Activated naive CD4-positive, alpha-beta T cell treated with anti-CD3 and anti-CD28 coated beads for 36 hours (primary cell): ENCODE results near the gene ARAP2. TPM values are rescaled to one million over a fixed set of nuclear protein-coding genes. Genes with fewer than 3 reads are reported as not detected.

Source experiments
- CTCF ChIA-PET: fragments of 350-600 bp; sonication (Branson Sonifier 250); formaldehyde crosslinking; loops from one replicate; lab custom pipeline; 2021; ENCODE audit warnings: antibody characterized with exemption; lab: Charles Lee
- DNase-seq: peaks from one replicate; pipeline ENCODE4 v3.0.0-alpha.2; 2020
- H3K27ac Mint-ChIP-seq: one replicate; pipeline ENCODE4 v1.8.0; 2021; ENCODE audit warnings: mild to moderate bottlenecking, mixed read lengths
- H3K27me3 Mint-ChIP-seq: one replicate; pipeline ENCODE4 v1.8.0; 2021; ENCODE audit warnings: low read depth, mixed read lengths
- H3K36me3 Mint-ChIP-seq: one replicate; pipeline ENCODE4 v1.8.0; 2021; ENCODE audit warnings: low read depth, mixed read lengths
- H3K4me1 Mint-ChIP-seq: one replicate; pipeline ENCODE4 v1.8.0; 2021; ENCODE audit warnings: low read depth, mixed read lengths
- H3K4me3 Mint-ChIP-seq: one replicate; pipeline ENCODE4 v1.8.0; 2021; ENCODE audit warnings: mild to moderate bottlenecking, moderate library complexity, mixed read lengths
- H3K9me3 Mint-ChIP-seq: one replicate; pipeline ENCODE4 v1.8.0; 2021; ENCODE audit warnings: mixed read lengths
- intact Hi-C: fragments of 100-400 bp; cut with micrococcal nuclease; formaldehyde crosslinking; loops from one replicate; pipeline ENCODE4 v1.15.1; 2023
- total RNA-seq, 2 experiments: library from RNA; stranded (reverse); gene quantifications; one replicate each; pipeline ENCODE4 v1.2.3, GENCODE V29; 2021

The ARAP2 gene
- total RNA-seq, 2 experiments from 2014 or later, result 29.6 to 38.2 TPM

DNA sequence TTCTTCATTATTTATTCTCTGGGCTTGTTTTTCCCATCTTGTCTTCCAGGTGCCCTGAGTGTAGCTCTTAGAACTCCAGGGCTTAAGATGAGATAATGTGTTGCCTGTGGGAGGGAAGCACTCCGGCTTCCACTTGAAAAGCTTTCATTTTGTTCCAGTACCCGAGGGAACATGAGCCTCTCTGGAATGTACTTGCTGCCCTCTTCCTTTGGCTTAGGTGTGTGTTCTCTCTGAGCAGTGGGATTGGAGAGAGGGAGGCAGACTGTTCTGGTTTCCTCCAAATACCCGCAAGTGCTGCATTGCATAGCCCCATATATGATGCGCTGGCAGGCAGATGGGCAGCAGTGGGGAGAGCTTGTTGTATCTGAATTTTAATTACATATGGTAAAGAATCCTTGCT lies 36.2 kb upstream of the ARAP2 start:
- peaks cover 39% of the 10 kb centered on the region for H3K4me1 Mint-ChIP-seq
- no peak overlapping the region for H3K27ac Mint-ChIP-seq
- H3K9me3 Mint-ChIP-seq, result no peaks in the 10 kb centered on the region
- H3K36me3 Mint-ChIP-seq, result no peaks in the 10 kb centered on the region
- DNase-seq, result no peak
- H3K4me3 Mint-ChIP-seq, result no peak overlapping the region
- peaks cover 2% of the 10 kb centered on the region for H3K27me3 Mint-ChIP-seq
- intact Hi-C loops, result no loop called here
- CTCF ChIA-PET, result interaction anchor here (0.6 to 1.1 kb wide), 3 partner anchors 22 to 119 kb away, joined by 3 read pairs; no protein-coding TSS in a partner anchor

DNA sequence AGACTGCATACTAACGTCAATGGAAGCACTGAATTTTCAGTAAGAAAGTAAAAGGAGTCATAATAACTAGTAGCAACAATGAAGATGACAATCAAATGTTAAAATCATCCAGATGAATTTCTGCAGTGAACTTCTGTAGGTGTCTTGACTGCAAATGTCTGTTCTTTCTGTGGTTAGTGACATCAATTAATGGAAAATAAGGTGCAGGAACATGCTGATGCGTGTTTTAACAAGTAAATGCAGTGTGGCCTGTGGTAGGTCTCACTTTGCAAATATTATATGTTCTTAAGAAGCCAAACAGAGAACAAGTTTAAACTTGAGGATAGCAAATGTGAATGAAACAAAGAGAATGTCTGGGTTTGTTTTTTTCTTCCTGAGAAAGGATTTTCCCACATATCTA lies 34.5 kb upstream of the ARAP2 start:
- no peak overlapping the region for H3K27ac Mint-ChIP-seq
- intact Hi-C loops, result no loop called here
- no peak overlapping the region for H3K4me3 Mint-ChIP-seq
- peaks cover 32% of the 10 kb centered on the region for H3K4me1 Mint-ChIP-seq
- peaks cover 2% of the 10 kb centered on the region for H3K27me3 Mint-ChIP-seq
- H3K36me3 Mint-ChIP-seq, result no peaks in the 10 kb centered on the region
- DNase-seq, result no peak
- no peaks in the 10 kb centered on the region for H3K9me3 Mint-ChIP-seq
- CTCF ChIA-PET, result no interaction called here

DNA sequence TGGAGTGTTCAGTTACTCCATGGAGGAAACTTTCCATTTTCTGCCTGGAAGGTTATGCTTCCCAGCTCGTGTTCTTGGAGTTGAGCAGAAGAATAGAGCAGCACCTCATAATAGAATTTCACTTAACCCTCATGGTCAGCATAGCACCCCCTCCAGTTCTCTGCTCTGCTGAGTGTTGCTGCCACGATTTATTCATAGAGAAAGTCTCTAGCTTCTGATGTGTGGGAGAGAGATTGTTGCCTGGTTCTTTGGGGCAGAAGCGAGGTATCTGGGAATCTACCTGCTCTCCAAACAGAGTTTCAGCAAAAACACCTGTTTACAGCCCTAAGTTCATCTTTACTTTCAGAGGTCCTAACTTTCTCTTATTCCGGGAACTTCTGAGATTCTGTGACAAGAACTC lies 33.2 kb upstream of the ARAP2 start:
- Mint-ChIP-seq H3K36me3 (no peaks in the 10 kb centered on the region), H3K27me3 (peaks cover 2% of the 10 kb centered on the region), H3K4me1 (peaks cover 37% of the 10 kb centered on the region), H3K4me3 (no peak overlapping the region), H3K9me3 (no peaks in the 10 kb centered on the region), H3K27ac (no peak overlapping the region)
- intact Hi-C loops, result no loop called here
- CTCF ChIA-PET, result no interaction called here
- DNase-seq, result no peak

DNA sequence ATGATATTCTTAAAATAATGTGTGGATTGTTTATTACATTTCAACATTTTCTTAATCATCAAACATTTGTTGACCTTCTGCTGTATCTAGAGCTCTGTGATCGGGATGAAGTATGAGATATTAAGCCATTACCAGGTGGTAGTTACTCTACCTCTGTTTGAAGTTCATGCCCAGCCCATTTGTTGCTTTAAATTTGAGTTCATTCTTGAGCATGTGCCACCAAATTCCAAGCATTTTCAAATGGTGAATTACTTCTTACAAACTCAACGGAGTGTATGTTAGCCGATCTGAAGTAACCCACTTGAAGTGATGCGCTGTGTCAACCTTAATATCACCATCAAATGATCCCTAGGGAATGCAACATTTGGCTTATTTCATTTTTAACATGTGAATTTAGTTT lies 29.8 kb upstream of the ARAP2 start:
- CTCF ChIA-PET, result no interaction called here
- H3K36me3 Mint-ChIP-seq, result no peaks in the 10 kb centered on the region
- no peak for DNase-seq
- H3K27ac Mint-ChIP-seq, result no peak overlapping the region
- intact Hi-C loops, result no loop called here
- no peak overlapping the region for H3K4me3 Mint-ChIP-seq
- no peaks in the 10 kb centered on the region for H3K27me3 Mint-ChIP-seq
- peaks cover 27% of the 10 kb centered on the region for H3K4me1 Mint-ChIP-seq
- H3K9me3 Mint-ChIP-seq, result no peaks in the 10 kb centered on the region

DNA sequence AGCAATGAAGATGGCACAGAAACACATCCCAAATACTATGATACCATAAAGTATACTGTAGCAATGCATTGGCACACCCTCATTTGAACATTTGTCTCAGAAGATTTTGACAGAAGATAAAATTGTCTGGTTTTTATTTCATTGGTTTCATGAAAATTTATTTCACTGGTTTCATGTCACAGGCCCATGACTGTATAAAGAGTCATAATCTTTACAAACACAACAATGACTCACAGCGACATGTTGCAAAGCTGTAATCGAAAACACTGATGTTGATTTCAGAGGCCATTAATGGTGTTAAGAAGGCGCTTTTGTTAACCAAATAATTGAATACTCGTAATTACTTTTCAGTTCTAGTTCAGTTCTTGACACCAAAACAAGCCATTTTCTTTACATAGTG lies 29.0 kb upstream of the ARAP2 start:
- no peaks in the 10 kb centered on the region for H3K9me3 Mint-ChIP-seq
- no peak overlapping the region for H3K4me3 Mint-ChIP-seq
- H3K27ac Mint-ChIP-seq, result no peak overlapping the region
- DNase-seq, result no peak
- no peaks in the 10 kb centered on the region for H3K36me3 Mint-ChIP-seq
- intact Hi-C loops, result no loop called here
- H3K4me1 Mint-ChIP-seq, result peaks cover 27% of the 10 kb centered on the region
- H3K27me3 Mint-ChIP-seq, result no peaks in the 10 kb centered on the region
- CTCF ChIA-PET, result no interaction called here

DNA sequence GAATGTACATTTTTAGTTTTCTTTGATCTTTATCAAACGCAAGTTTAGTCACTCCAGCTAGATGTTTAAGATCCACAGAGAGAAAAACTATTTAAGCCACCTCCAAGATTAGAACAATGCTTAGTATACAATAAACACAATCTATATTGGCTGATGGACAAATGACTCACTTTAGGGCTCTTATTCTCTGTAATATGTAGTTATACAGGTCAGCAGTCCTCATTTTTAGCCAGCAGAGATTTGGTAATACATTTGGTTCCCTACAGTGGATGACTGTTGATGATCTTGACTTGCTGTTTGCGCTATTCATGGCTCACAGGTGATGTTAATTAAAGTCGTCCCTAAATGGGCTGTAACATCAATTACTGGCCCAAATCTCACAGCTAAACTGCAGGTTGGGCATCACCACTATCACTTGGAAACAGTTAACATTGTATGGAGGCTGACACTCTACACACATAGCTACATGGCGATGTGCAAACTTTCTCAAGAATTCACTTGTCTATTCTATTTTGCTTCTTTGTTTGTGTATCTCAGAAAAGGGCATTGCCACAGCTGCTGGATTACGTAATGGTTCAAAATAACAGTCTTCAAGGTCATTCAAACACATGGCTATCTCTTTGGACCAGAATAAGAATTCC lies 25.3 kb upstream of the ARAP2 start:
- Mint-ChIP-seq H3K36me3 (no peaks in the 10 kb centered on the region), H3K9me3 (no peaks in the 10 kb centered on the region), H3K27me3 (no peaks in the 10 kb centered on the region), H3K4me1 (peaks cover 29% of the 10 kb centered on the region), H3K27ac (no peak overlapping the region), H3K4me3 (no peak overlapping the region)
- CTCF ChIA-PET, result interaction anchor here (0.5 to 2.6 kb wide), 3 partner anchors 14 to 335 kb away, joined by 3 to 8 read pairs (median 3); partner anchors contain the start of gene ARAP2
- intact Hi-C loops, result loop anchor here (1.0 kb wide), 1 partner anchor 17 kb away; no protein-coding TSS in a partner anchor
- DNase-seq, result no peak

DNA sequence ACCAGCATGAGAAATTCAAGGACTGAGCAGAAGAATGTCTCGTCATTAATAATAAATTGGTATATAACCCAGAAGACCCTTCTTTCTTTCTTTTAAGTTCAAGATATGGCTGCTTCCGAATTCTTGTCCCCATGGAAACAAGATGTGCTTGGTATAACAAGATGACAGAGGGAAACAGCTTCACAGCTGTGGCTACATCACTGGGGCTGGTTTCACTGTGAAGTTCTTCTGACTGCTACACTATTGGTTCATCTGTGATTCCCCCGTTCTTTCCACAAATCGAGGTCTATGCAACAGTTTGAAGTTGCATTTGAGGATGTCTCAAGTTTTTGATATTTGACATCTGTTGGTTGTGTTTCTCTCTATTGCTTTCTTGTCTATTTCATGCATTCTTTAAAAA lies 24.8 kb upstream of the ARAP2 start:
- no peaks in the 10 kb centered on the region for H3K36me3 Mint-ChIP-seq
- H3K4me1 Mint-ChIP-seq, result peaks cover 34% of the 10 kb centered on the region
- no peaks in the 10 kb centered on the region for H3K9me3 Mint-ChIP-seq
- intact Hi-C loops, result loop anchor here (1.0 kb wide), 1 partner anchor 17 kb away; no protein-coding TSS in a partner anchor
- no peaks in the 10 kb centered on the region for H3K27me3 Mint-ChIP-seq
- CTCF ChIA-PET, result interaction anchor here (0.6 to 2.6 kb wide), 2 partner anchors 25 to 334 kb away, joined by 3 to 8 read pairs; partner anchors contain the start of gene ARAP2
- no peak overlapping the region for H3K4me3 Mint-ChIP-seq
- H3K27ac Mint-ChIP-seq, result no peak overlapping the region
- DNase-seq, result peak; percentile 53

DNA sequence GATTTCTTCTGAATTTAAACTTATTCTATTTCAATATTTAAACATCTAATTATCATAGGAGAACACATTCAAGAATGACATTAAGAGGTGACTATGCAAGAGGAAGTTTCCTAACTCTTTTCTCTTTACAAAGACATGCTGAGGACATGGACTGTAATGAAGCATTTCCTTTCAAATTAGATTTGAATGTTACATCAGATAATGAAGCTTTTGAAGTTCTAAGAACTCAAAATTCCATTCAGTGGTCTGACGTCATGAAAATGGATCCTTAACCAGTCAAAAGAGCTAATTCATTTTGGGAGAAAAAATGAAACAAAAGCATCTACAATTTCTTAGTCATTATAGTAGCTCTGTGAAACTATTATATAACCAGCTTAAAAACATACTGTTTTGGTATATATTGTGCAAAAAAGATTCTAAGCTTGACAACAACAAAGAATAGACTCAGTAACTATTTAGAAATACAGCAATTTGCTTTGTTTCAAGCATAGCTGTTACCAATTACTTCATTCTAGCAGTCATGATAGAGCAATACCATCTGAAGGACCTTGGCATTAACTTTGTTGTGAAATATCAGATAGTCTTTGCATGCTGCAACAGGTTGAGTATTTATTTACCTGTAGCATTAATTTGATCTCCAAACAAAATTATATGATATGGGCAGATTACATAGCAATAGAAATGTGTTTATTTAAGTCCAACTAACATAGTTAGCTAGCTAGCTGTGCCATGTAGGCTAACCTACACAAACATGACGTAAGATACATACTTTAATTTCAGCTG lies 23.4 kb upstream of the ARAP2 start:
- intact Hi-C loops, result loop anchor here (1.0 kb wide), 3 partner anchors 12 to 56 kb away; no protein-coding TSS in a partner anchor
- DNase-seq, result no peak
- CTCF ChIA-PET, result interaction anchor here (0.7 to 2.6 kb wide), 7 partner anchors 9 to 82 kb away, joined by 3 to 8 read pairs (median 3); partner anchors contain the start of gene ARAP2
- H3K4me1 Mint-ChIP-seq, result peaks cover 31% of the 10 kb centered on the region
- no peaks in the 10 kb centered on the region for H3K36me3 Mint-ChIP-seq
- no peak overlapping the region for H3K4me3 Mint-ChIP-seq
- no peak overlapping the region for H3K27ac Mint-ChIP-seq
- H3K27me3 Mint-ChIP-seq, result no peaks in the 10 kb centered on the region
- H3K9me3 Mint-ChIP-seq, result no peaks in the 10 kb centered on the region

DNA sequence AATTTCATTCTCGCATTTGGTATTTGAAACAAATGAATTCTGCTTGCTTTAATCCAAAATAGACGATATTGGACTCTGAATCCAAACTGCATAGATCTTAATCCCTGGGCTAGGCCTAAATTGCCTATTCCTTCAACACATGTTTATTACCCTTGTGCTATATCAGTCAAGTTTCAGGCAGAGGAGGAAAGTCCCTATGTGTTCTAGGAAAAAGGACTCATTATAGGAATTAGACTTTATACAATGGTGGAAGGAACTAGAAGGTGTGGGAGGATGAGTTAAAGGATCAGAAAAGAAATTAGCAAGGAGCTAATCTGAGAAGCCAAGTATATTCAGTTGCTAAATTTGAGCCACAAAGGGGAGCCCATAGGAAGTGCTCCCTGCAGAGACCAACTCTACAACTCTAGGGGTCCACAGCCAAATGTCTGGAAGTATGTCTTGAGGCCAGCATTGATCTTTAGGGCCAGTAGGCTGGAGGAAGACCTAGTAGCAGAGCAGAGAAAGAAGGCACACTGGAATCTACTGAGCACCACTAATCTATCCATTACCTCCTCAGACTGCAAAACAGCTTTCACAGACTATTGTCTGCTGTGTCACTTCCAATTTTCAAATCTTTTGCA lies 20.0 kb upstream of the ARAP2 start:
- H3K27ac Mint-ChIP-seq, result no peak overlapping the region
- H3K27me3 Mint-ChIP-seq, result no peaks in the 10 kb centered on the region
- no peaks in the 10 kb centered on the region for H3K9me3 Mint-ChIP-seq
- DNase-seq, result no peak
- intact Hi-C loops, result no loop called here
- H3K36me3 Mint-ChIP-seq, result no peaks in the 10 kb centered on the region
- no peak overlapping the region for H3K4me3 Mint-ChIP-seq
- H3K4me1 Mint-ChIP-seq, result peaks cover 30% of the 10 kb centered on the region
- CTCF ChIA-PET, result interaction anchor here (1.1 to 1.6 kb wide), 2 partner anchors 10 to 21 kb away, joined by 3 read pairs; no protein-coding TSS in a partner anchor

DNA sequence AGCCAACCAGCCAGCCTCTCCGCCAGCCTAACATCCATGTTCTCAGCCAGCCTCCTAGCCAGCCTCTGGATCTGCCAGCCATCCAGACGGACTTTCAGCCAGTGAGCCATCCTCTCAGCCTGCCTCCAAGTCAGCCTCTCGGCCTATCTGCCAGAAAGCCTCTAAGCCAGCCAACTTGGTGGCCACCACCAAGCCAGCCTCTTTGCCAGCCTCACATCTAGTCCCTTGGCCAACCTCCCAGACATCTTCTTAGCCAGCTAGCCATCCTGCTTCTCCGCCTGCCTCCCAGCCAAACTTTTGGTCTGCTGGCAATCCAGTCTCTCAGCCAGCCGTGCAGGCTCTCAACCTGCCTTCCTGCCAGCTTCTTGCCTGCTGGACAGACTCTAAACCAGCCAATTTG lies 16.4 kb upstream of the ARAP2 start:
- peaks cover 19% of the 10 kb centered on the region for H3K4me1 Mint-ChIP-seq
- H3K27me3 Mint-ChIP-seq, result no peaks in the 10 kb centered on the region
- H3K9me3 Mint-ChIP-seq, result no peaks in the 10 kb centered on the region
- intact Hi-C loops, result no loop called here
- no peak overlapping the region for H3K27ac Mint-ChIP-seq
- no peaks in the 10 kb centered on the region for H3K36me3 Mint-ChIP-seq
- CTCF ChIA-PET, result no interaction called here
- H3K4me3 Mint-ChIP-seq, result no peak overlapping the region
- no peak for DNase-seq

DNA sequence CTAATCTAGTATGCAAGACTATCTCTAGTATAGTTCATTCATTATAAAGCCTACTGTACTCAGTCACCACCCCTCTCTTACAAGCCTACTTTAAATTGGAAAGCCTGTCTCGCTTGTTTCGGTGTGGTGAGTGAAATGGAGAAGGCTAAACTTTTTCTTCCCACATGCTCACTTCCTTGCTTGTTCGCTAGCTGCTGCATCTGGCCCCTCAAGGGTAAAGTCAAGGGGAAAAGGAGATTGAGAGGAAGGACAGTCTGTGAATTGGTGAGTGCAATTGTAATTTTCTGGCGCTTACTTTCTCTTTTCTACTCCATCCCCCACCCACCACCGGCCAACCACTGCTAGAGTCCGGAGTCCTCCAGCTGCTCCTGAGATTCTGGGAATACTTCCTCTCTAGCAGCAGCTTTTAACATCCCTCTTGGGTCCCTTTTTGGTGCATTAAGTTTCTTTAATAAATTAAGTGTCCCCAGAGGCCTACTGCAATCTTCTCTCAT lies 12.1 kb upstream of the ARAP2 start:
- H3K4me3 Mint-ChIP-seq, result peak overlapping the region; percentile 38
- intact Hi-C loops, result no loop called here

DNA sequence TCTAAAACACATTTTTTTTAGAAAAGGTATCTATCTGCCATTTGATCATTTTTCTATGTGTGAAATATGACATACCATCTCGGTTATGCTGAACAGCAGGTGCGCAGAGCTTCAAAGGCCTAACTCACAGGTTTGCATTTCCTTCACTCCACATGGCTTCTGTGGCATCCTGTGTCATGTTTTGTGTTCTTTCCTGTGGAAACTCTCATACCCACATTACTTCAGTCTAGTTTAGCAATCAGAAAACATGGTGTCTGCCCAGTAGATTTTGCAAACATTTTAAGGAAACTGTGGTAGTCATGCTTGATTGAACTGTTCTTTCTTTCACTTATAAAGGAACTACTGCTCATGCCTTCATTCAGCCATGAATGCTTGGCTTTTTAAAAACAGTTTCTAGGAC lies 11.3 kb upstream of the ARAP2 start:
- Mint-ChIP-seq H3K9me3 (no peaks in the 10 kb centered on the region), H3K4me3 (peak overlapping the region; percentile 41), H3K4me1 (peaks cover 30% of the 10 kb centered on the region), H3K27me3 (no peaks in the 10 kb centered on the region), H3K36me3 (no peaks in the 10 kb centered on the region), H3K27ac (peak overlapping the region; percentile 90)
- CTCF ChIA-PET, result interaction anchor here (0.7 to 4.9 kb wide), 2 partner anchors 11 to 14 kb away, joined by 3 to 26 read pairs; partner anchors contain the start of gene ARAP2
- DNase-seq, result peak; percentile 81
- intact Hi-C loops, result loop anchor here (1.0 kb wide), 7 partner anchors 11 to 139 kb away; partner anchors contain the start of gene ARAP2

More for the DNA sequence above, 12.1 kb upstream of the ARAP2 start:
- Mint-ChIP-seq H3K4me1 (peaks cover 30% of the 10 kb centered on the region), H3K9me3 (no peaks in the 10 kb centered on the region), H3K27me3 (no peaks in the 10 kb centered on the region), H3K36me3 (no peaks in the 10 kb centered on the region), H3K27ac (peak overlapping the region; percentile 77)
- peak; percentile 35 for DNase-seq
- CTCF ChIA-PET, result interaction anchor here (0.6 kb wide), 1 partner anchor 1882 kb away, joined by 3 read pairs; no protein-coding TSS in a partner anchor
